Measurements from ENCODE around the gene VPS9D1.
"Not testable (repeated sequence)": the region's sequence is repeated elsewhere in the genome, so short reads cannot be mapped to it uniquely, and the experiment has no call there.

Gene VPS9D1

GRCh38 chr16:89700649-89701424 is 19.9 kb downstream of the VPS9D1 start:
- H3K27me3 ChIP-seq (replicated peaks; ENCODE audit: control insufficient read depth, insufficient read depth, low read length, poor library complexity, severe bottlenecking) = no peaks in the 10 kb centered on the region
- H3K4me1 ChIP-seq (ENCODE audit: control insufficient read depth, insufficient read depth, low read length, poor library complexity, severe bottlenecking) = peaks cover 32% of the 10 kb centered on the region
- H3K36me3 ChIP-seq (ENCODE audit: control insufficient read depth, insufficient read depth, low read length) = peaks cover 7% of the 10 kb centered on the region
- H3K4me3 ChIP-seq (ENCODE audit: insufficient read depth, low read depth, low read length, poor library complexity, severe bottlenecking) = peak overlapping the region; percentile 64
- H3K27ac ChIP-seq (ENCODE audit: insufficient read depth, low read length, poor library complexity, severe bottlenecking) = peak overlapping the region; percentile 85
- peak; percentile 31 to 42 (median 36) for DNase-seq
- H3K9me3 ChIP-seq (ENCODE audit: control insufficient read depth, low read length) = no peaks in the 10 kb centered on the region

- DNase-seq = peak; percentile 92 to 98 (median 95)
- Histone ChIP-seq H3K27me3 (replicated peaks; ENCODE audit: control insufficient read depth, insufficient read depth, low read length, poor library complexity, severe bottlenecking) (no peaks in the 10 kb centered on the region), H3K4me3 (ENCODE audit: insufficient read depth, low read depth, low read length, poor library complexity, severe bottlenecking) (peak overlapping the region; percentile 64), H3K4me1 (ENCODE audit: control insufficient read depth, insufficient read depth, low read length, poor library complexity, severe bottlenecking) (peaks cover 32% of the 10 kb centered on the region), H3K27ac (ENCODE audit: insufficient read depth, low read length, poor library complexity, severe bottlenecking) (peak overlapping the region; percentile 85), H3K9me3 (ENCODE audit: control insufficient read depth, low read length) (no peaks in the 10 kb centered on the region), H3K36me3 (ENCODE audit: control insufficient read depth, insufficient read depth, low read length) (peaks cover 10% of the 10 kb centered on the region)
Observed at GRCh38 chr16:89700100-89700648, 20.5 kb downstream of the VPS9D1 start.

- not testable (repeated sequence) for H3K4me3 ChIP-seq (ENCODE audit: insufficient read depth, low read depth, low read length, poor library complexity, severe bottlenecking); DNase-seq; H3K27me3 ChIP-seq (replicated peaks; ENCODE audit: control insufficient read depth, insufficient read depth, low read length, poor library complexity, severe bottlenecking); H3K9me3 ChIP-seq (ENCODE audit: control insufficient read depth, low read length)
- H3K36me3 ChIP-seq (ENCODE audit: control insufficient read depth, insufficient read depth, low read length) = peaks cover 14% of the 10 kb centered on the region
- peaks cover 32% of the 10 kb centered on the region for H3K4me1 ChIP-seq (ENCODE audit: control insufficient read depth, insufficient read depth, low read length, poor library complexity, severe bottlenecking)
- H3K27ac ChIP-seq (ENCODE audit: insufficient read depth, low read length, poor library complexity, severe bottlenecking) = peak overlapping the region; percentile 85
Observed at GRCh38 chr16:89699629-89700099, 21.0 kb downstream of the VPS9D1 start.

GRCh38 chr16:89698717-89699116 is 22.0 kb downstream of the VPS9D1 start:
- not testable (repeated sequence) for H3K9me3 ChIP-seq (ENCODE audit: control insufficient read depth, low read length); H3K4me3 ChIP-seq (ENCODE audit: insufficient read depth, low read depth, low read length, poor library complexity, severe bottlenecking); H3K27ac ChIP-seq (ENCODE audit: insufficient read depth, low read length, poor library complexity, severe bottlenecking); H3K27me3 ChIP-seq (replicated peaks; ENCODE audit: control insufficient read depth, insufficient read depth, low read length, poor library complexity, severe bottlenecking); DNase-seq
- H3K4me1 ChIP-seq (ENCODE audit: control insufficient read depth, insufficient read depth, low read length, poor library complexity, severe bottlenecking) = peaks cover 32% of the 10 kb centered on the region
- H3K36me3 ChIP-seq (ENCODE audit: control insufficient read depth, insufficient read depth, low read length) = peaks cover 20% of the 10 kb centered on the region

GRCh38 chr16:89697616-89698331 is 22.9 kb downstream of the VPS9D1 start:
- Histone ChIP-seq H3K36me3 (ENCODE audit: control insufficient read depth, insufficient read depth, low read length) (peaks cover 26% of the 10 kb centered on the region), H3K9me3 (ENCODE audit: control insufficient read depth, low read length) (no peaks in the 10 kb centered on the region), H3K27me3 (replicated peaks; ENCODE audit: control insufficient read depth, insufficient read depth, low read length, poor library complexity, severe bottlenecking) (no peaks in the 10 kb centered on the region), H3K27ac (ENCODE audit: insufficient read depth, low read length, poor library complexity, severe bottlenecking) (no peak overlapping the region), H3K4me3 (ENCODE audit: insufficient read depth, low read depth, low read length, poor library complexity, severe bottlenecking) (no peak overlapping the region), H3K4me1 (ENCODE audit: control insufficient read depth, insufficient read depth, low read length, poor library complexity, severe bottlenecking) (peaks cover 32% of the 10 kb centered on the region)
- no peak for DNase-seq

- peaks cover 28% of the 10 kb centered on the region for H3K4me1 ChIP-seq (ENCODE audit: control insufficient read depth, insufficient read depth, low read length, poor library complexity, severe bottlenecking)
- H3K27ac ChIP-seq (ENCODE audit: insufficient read depth, low read length, poor library complexity, severe bottlenecking) = no peak overlapping the region
- peaks cover 29% of the 10 kb centered on the region for H3K36me3 ChIP-seq (ENCODE audit: control insufficient read depth, insufficient read depth, low read length)
- no peaks in the 10 kb centered on the region for H3K27me3 ChIP-seq (replicated peaks; ENCODE audit: control insufficient read depth, insufficient read depth, low read length, poor library complexity, severe bottlenecking)
- H3K4me3 ChIP-seq (ENCODE audit: insufficient read depth, low read depth, low read length, poor library complexity, severe bottlenecking) = no peak overlapping the region
- no peak for DNase-seq
- no peaks in the 10 kb centered on the region for H3K9me3 ChIP-seq (ENCODE audit: control insufficient read depth, low read length)
Observed at GRCh38 chr16:89697161-89697615, 23.5 kb downstream of the VPS9D1 start.

- H3K36me3 ChIP-seq (ENCODE audit: control insufficient read depth, insufficient read depth, low read length) = peaks cover 34% of the 10 kb centered on the region
- H3K4me1 ChIP-seq (ENCODE audit: control insufficient read depth, insufficient read depth, low read length, poor library complexity, severe bottlenecking) = peaks cover 27% of the 10 kb centered on the region
Observed at GRCh38 chr16:89696670-89697128, 24.0 kb downstream of the VPS9D1 start.

GRCh38 chr16:89695875-89696669 is 24.6 kb downstream of the VPS9D1 start:
- Histone ChIP-seq H3K9me3 (ENCODE audit: control insufficient read depth, low read length) (no peaks in the 10 kb centered on the region), H3K27ac (ENCODE audit: insufficient read depth, low read length, poor library complexity, severe bottlenecking) (peak overlapping the region; percentile 32), H3K4me3 (ENCODE audit: insufficient read depth, low read depth, low read length, poor library complexity, severe bottlenecking) (no peak overlapping the region), H3K4me1 (ENCODE audit: control insufficient read depth, insufficient read depth, low read length, poor library complexity, severe bottlenecking) (peaks cover 25% of the 10 kb centered on the region), H3K36me3 (ENCODE audit: control insufficient read depth, insufficient read depth, low read length) (peaks cover 40% of the 10 kb centered on the region), H3K27me3 (replicated peaks; ENCODE audit: control insufficient read depth, insufficient read depth, low read length, poor library complexity, severe bottlenecking) (no peaks in the 10 kb centered on the region)
- DNase-seq = no peak

More at GRCh38 chr16:89696670-89697128, 24.0 kb downstream of the VPS9D1 start:
- Histone ChIP-seq H3K27me3 (replicated peaks; ENCODE audit: control insufficient read depth, insufficient read depth, low read length, poor library complexity, severe bottlenecking) (no peaks in the 10 kb centered on the region), H3K4me3 (ENCODE audit: insufficient read depth, low read depth, low read length, poor library complexity, severe bottlenecking) (no peak overlapping the region), H3K27ac (ENCODE audit: insufficient read depth, low read length, poor library complexity, severe bottlenecking) (peak overlapping the region; percentile 32), H3K9me3 (ENCODE audit: control insufficient read depth, low read length) (no peaks in the 10 kb centered on the region)
- peak in 1 of 3 donors; percentile 22 for DNase-seq

- no peak for DNase-seq
- H3K27me3 ChIP-seq (replicated peaks; ENCODE audit: control insufficient read depth, insufficient read depth, low read length, poor library complexity, severe bottlenecking) = no peaks in the 10 kb centered on the region
- H3K4me1 ChIP-seq (ENCODE audit: control insufficient read depth, insufficient read depth, low read length, poor library complexity, severe bottlenecking) = peaks cover 17% of the 10 kb centered on the region
- H3K9me3 ChIP-seq (ENCODE audit: control insufficient read depth, low read length) = no peaks in the 10 kb centered on the region
- no peak overlapping the region for H3K27ac ChIP-seq (ENCODE audit: insufficient read depth, low read length, poor library complexity, severe bottlenecking)
- H3K36me3 ChIP-seq (ENCODE audit: control insufficient read depth, insufficient read depth, low read length) = peaks cover 44% of the 10 kb centered on the region
- no peak overlapping the region for H3K4me3 ChIP-seq (ENCODE audit: insufficient read depth, low read depth, low read length, poor library complexity, severe bottlenecking)
Observed at GRCh38 chr16:89695086-89695874, 25.4 kb downstream of the VPS9D1 start.

Data from effector memory CD4-positive, alpha-beta T cell (primary cell).